Body of pancreas (tissue), 4 donors: ENCODE results near the gene SYNGR1.

ENCODE experiments used
- POLR2A ChIP-seq, 3 donors: fragments of 450-650 bp; IDR thresholded peaks; one replicate each; pipeline ENCODE4 v1.6.1; 2016; ENCODE audit warnings: antibody characterized with exemption in 3 of 3, mild to moderate bottlenecking in 2 of 3
- TF ChIP-seq, protein P1 (sequence below), 7 experiments: fragments of 450-650 bp in 4 of 7; fragments of 200-600 bp in 3 of 7; sonication (generic) in 3 of 7; IDR thresholded peaks; one replicate each; pipeline ENCODE4 v1.5.1; 2016 to 2019; ENCODE audit warnings: antibody characterized with exemption in 7 of 7

DNA sequence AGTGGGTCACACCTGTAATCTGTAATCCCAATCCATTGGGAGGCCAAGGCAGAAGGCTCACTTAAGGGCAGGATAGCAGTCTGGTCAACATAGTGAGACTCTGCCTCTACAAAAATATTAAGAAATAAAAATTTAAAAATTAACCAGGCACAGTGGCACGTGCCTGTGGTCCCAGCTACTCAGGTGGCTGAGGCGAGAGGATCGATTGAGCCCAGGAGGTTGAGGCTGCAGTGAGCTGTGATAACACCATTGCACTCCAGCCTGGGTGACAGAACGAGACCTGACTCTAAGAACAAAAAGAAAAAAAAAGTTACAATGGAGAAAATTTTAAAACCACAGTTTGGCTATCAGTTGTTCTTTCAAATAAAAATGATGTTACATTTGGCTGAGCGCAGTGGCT is 13.4 kb upstream of the SYNGR1 start:
- no peak for TF ChIP-seq POLR2A (IDR thresholded peaks at IDR 0.05)
- TF ChIP-seq, protein P1, sequence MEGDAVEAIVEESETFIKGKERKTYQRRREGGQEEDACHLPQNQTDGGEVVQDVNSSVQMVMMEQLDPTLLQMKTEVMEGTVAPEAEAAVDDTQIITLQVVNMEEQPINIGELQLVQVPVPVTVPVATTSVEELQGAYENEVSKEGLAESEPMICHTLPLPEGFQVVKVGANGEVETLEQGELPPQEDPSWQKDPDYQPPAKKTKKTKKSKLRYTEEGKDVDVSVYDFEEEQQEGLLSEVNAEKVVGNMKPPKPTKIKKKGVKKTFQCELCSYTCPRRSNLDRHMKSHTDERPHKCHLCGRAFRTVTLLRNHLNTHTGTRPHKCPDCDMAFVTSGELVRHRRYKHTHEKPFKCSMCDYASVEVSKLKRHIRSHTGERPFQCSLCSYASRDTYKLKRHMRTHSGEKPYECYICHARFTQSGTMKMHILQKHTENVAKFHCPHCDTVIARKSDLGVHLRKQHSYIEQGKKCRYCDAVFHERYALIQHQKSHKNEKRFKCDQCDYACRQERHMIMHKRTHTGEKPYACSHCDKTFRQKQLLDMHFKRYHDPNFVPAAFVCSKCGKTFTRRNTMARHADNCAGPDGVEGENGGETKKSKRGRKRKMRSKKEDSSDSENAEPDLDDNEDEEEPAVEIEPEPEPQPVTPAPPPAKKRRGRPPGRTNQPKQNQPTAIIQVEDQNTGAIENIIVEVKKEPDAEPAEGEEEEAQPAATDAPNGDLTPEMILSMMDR (IDR thresholded peaks at IDR 0.05) = no peak
